HCT116 (cell line): ENCODE data around the gene PRDX2.

Experiments
- CTCF ChIP-seq, 3 experiments: fragments of 200-600 bp in 1 of 3; sonication (generic) in 1 of 3; IDR thresholded peaks in 2 of 3; conservative IDR thresholded peaks in 1 of 3; 2 replicates each; pipeline ENCODE4 v1.5.1; 2012 to 2017; ENCODE audit warnings: low read depth in 2 of 3, low read length in 2 of 3, antibody characterized with exemption in 1 of 3, borderline replicate concordance in 1 of 3, control low read depth in 1 of 3, mild to moderate bottlenecking in 1 of 3, mixed read lengths in 1 of 3, mixed run types in 1 of 3, moderate library complexity in 1 of 3; ENCODE audit not compliant: insufficient read depth in 1 of 3
- JUND ChIP-seq: IDR thresholded peaks from 2 replicates; pipeline ENCODE4 v1.6.1; 2012
- MAX ChIP-seq: IDR thresholded peaks from 2 replicates; pipeline ENCODE4 v1.6.1; 2012
- POLR2A ChIP-seq: IDR thresholded peaks from 2 replicates; pipeline ENCODE4 v1.7.0; 2011; ENCODE audit warnings: borderline replicate concordance; ENCODE audit not compliant: insufficient read depth, insufficient read length; ENCODE audit errors: extremely low read depth
- POLR2AphosphoS5 ChIP-seq: IDR thresholded peaks from 2 replicates; pipeline ENCODE4 v1.6.1; 2011; ENCODE audit warnings: mild to moderate bottlenecking, low read depth, low read length, moderate library complexity
- RAD21 ChIP-seq: IDR thresholded peaks from 2 replicates; pipeline ENCODE4 v1.6.1; 2012; ENCODE audit warnings: low read depth, mild to moderate bottlenecking
- REST ChIP-seq: IDR thresholded peaks from 2 replicates; pipeline ENCODE4 v1.6.1; 2012; ENCODE audit warnings: low read depth
- SIN3A ChIP-seq: IDR thresholded peaks from 2 replicates; pipeline ENCODE4 v1.6.1; 2012; ENCODE audit warnings: low read depth
- YY1 ChIP-seq: IDR thresholded peaks from 2 replicates; pipeline ENCODE4 v1.6.1; 2011; ENCODE audit warnings: low read length, low read depth, moderate library complexity, mild to moderate bottlenecking; ENCODE audit not compliant: insufficient replicate concordance; ENCODE audit errors: extremely low read depth
- ZNF274 ChIP-seq: fragments of 200-500 bp; sonication (Bioruptor generic); IDR thresholded peaks from 2 replicates; pipeline ENCODE4 v1.6.1; 2014; ENCODE audit warnings: mild to moderate bottlenecking, low read depth, low read length, inconsistent platforms

GRCh38 chr19:12788042-12788681, 13.4 kb downstream of the PRDX2 start:
- TF ChIP-seq POLR2A (no peak), POLR2AphosphoS5 (no peak), CTCF (IDR thresholded peaks at IDR 0.05 in 2 of 3, conservative IDR thresholded peaks at IDR 0.05 in 1 of 3; ENCODE audit: borderline replicate concordance in 1 of 3, insufficient read depth in 1 of 3, low read depth in 2 of 3, low read length in 2 of 3) (no peak), ZNF274 (no peak), JUND (no peak), YY1 (no peak), MAX (no peak), SIN3A (no peak), RAD21 (no peak), REST (no peak)
